GM23338 (cell line): ENCODE results near the gene DZIP1. TPM values are rescaled to one million over a fixed set of nuclear protein-coding genes. Genes with fewer than 3 reads are reported as not detected.

Source experiments
- ATAC-seq: fragments of 200-7000 bp; cut with Tn5 transposase; 3 replicates; pipeline ENCODE4 v1.9.1; 2020
- DNase-seq: peaks from one replicate; pipeline ENCODE4 v3.0.0-alpha.2; 2015; ENCODE audit warnings: low spot score
- H2AFZ ChIP-seq: fragments of 200-600 bp; sonication (generic); 2 replicates; pipeline ENCODE4 v1.8.0; 2016; ENCODE audit warnings: antibody characterized with exemption, mild to moderate bottlenecking, moderate library complexity
- H3F3A ChIP-seq: fragments of 200-600 bp; sonication (generic); replicated peaks from 2 replicates; pipeline ENCODE4 v1.8.0; 2017; ENCODE audit warnings: antibody characterized with exemption, mixed run types, low read depth
- H3K27ac ChIP-seq: fragments of 200-600 bp; sonication (generic); 2 replicates; pipeline ENCODE4 v1.6.1; 2016; ENCODE audit warnings: low read depth
- H3K27me3 ChIP-seq: fragments of 200-600 bp; sonication (generic); 2 replicates; pipeline ENCODE4 v1.8.0; 2016; ENCODE audit warnings: mild to moderate bottlenecking, mixed run types, moderate library complexity; ENCODE audit not compliant: insufficient read depth
- H3K36me3 ChIP-seq: fragments of 200-600 bp; sonication (generic); 2 replicates; pipeline ENCODE4 v1.8.0; 2016; ENCODE audit warnings: mild to moderate bottlenecking; ENCODE audit not compliant: insufficient read depth
- H3K4me1 ChIP-seq: fragments of 200-600 bp; sonication (generic); 2 replicates; pipeline ENCODE4 v1.8.0; 2016; ENCODE audit warnings: mild to moderate bottlenecking, moderate library complexity; ENCODE audit not compliant: insufficient read depth
- H3K4me2 ChIP-seq: fragments of 200-600 bp; sonication (generic); 2 replicates; pipeline ENCODE4 v1.7.1; 2017; ENCODE audit warnings: mixed run types
- H3K4me3 ChIP-seq: fragments of 200-600 bp; sonication (generic); 2 replicates; pipeline ENCODE4 v1.6.1; 2016; ENCODE audit warnings: mixed run types
- H3K79me2 ChIP-seq: fragments of 200-600 bp; sonication (generic); replicated peaks from 2 replicates; pipeline ENCODE4 v1.8.0; 2017; ENCODE audit warnings: mild to moderate bottlenecking; ENCODE audit not compliant: insufficient read depth
- H3K9me2 ChIP-seq: fragments of 200-600 bp; sonication (generic); 2 replicates; pipeline ENCODE4 v1.8.0; 2017; ENCODE audit not compliant: insufficient read depth
- H4K20me1 ChIP-seq: fragments of 200-600 bp; sonication (generic); replicated peaks from 2 replicates; pipeline ENCODE4 v1.8.0; 2017; ENCODE audit warnings: mild to moderate bottlenecking; ENCODE audit not compliant: insufficient read depth
- H3K27ac Mint-ChIP-seq: 2 replicates; pipeline ENCODE4 v1.8.0; 2020; ENCODE audit warnings: inconsistent platforms, mild to moderate bottlenecking, moderate library complexity, mixed read lengths
- H3K27me3 Mint-ChIP-seq: 3 replicates; pipeline ENCODE4 v1.8.0; 2022; ENCODE audit warnings: low read depth, mild to moderate bottlenecking, moderate library complexity, mixed read lengths, inconsistent platforms; ENCODE audit not compliant: insufficient read depth, poor library complexity
- H3K36me3 Mint-ChIP-seq: 3 replicates; pipeline ENCODE4 v1.8.0; 2021; ENCODE audit warnings: low read depth, mild to moderate bottlenecking, inconsistent platforms, moderate library complexity, mixed read lengths
- H3K4me1 Mint-ChIP-seq: 3 replicates; pipeline ENCODE4 v1.8.0; 2020; ENCODE audit warnings: mild to moderate bottlenecking, inconsistent platforms, mixed read lengths
- H3K4me3 Mint-ChIP-seq: 3 replicates; pipeline ENCODE4 v1.8.0; 2021; ENCODE audit warnings: moderate library complexity, mild to moderate bottlenecking, inconsistent platforms, mixed read lengths
- H3K9me3 Mint-ChIP-seq: 3 replicates; pipeline ENCODE4 v1.8.0; 2020; ENCODE audit warnings: moderate library complexity, mild to moderate bottlenecking, inconsistent platforms, mixed read lengths
- CREB1 ChIP-seq: fragments of 250-450 bp; sonication (Bioruptor Pico); IDR thresholded peaks from 2 replicates; pipeline ENCODE4 v1.5.0; 2020; ENCODE audit warnings: low read depth, mild to moderate bottlenecking, moderate library complexity
- CTCF ChIP-seq, 2 experiments: fragments of 200-600 bp in 1 of 2; sonication (generic) in 1 of 2; conservative IDR thresholded peaks; 2 replicates each; pipeline versions ENCODE4 v1.5.1 to v1.6.1; 2016 to 2017; ENCODE audit warnings: antibody characterized with exemption in 2 of 2, low read depth in 2 of 2, mild to moderate bottlenecking in 2 of 2, moderate library complexity in 1 of 2
- ETS1 ChIP-seq: IDR thresholded peaks from 2 replicates; pipeline ENCODE4 v1.6.1; 2016; ENCODE audit warnings: antibody characterized with exemption
- EZH2 ChIP-seq: fragments of 200-600 bp; sonication (generic); IDR thresholded peaks from one replicate; pipeline ENCODE4 v1.8.0; 2017; ENCODE audit warnings: antibody characterized with exemption, mild to moderate bottlenecking, low read depth; ENCODE audit not compliant: unreplicated experiment
- EZH2phosphoT487 ChIP-seq: fragments of 200-600 bp; sonication (generic); IDR thresholded peaks from one replicate; pipeline ENCODE4 v1.8.1; 2018; ENCODE audit warnings: antibody characterized with exemption; ENCODE audit not compliant: unreplicated experiment
- JUNB ChIP-seq: IDR thresholded peaks from one replicate; pipeline ENCODE4 v1.6.1; 2016; ENCODE audit warnings: antibody characterized with exemption; ENCODE audit not compliant: unreplicated experiment
- NANOG ChIP-seq: IDR thresholded peaks from 2 replicates; pipeline ENCODE4 v1.6.1; 2016; ENCODE audit warnings: antibody characterized with exemption, borderline replicate concordance
- POLR2AphosphoS5 ChIP-seq: IDR thresholded peaks from 2 replicates; pipeline ENCODE4 v1.6.1; 2016; ENCODE audit warnings: antibody characterized with exemption, low read depth
- ZNF114 ChIP-seq: fragments of 250-450 bp; sonication (Bioruptor Pico); IDR thresholded peaks from 2 replicates; pipeline ENCODE4 v1.5.0; 2020; ENCODE audit warnings: mild to moderate bottlenecking, moderate library complexity
- ZNF331 ChIP-seq: fragments of 250-450 bp; sonication (Bioruptor Pico); IDR thresholded peaks from 2 replicates; pipeline ENCODE4 v1.5.0; 2020; ENCODE audit warnings: low read depth, mild to moderate bottlenecking, moderate library complexity
- polyA plus RNA-seq: library from polyadenylated mRNA; unstranded; fragments of >200 nt; fragmentation: Nextera tagmentation; extraction: Ambion mirVana; gene quantifications from 2 replicates; pipeline ENCODE4 v1.2.1, GENCODE V29; 2016
- total RNA-seq: library from RNA; depleted of rRNA; stranded (reverse); fragments of >200 nt; shearing (Covaris generic); gene quantifications from 2 replicates; pipeline ENCODE4 v1.2.3, GENCODE V29; 2014

Gene DZIP1
- total and polyA plus RNA-seq, 2 experiments from 2014 or later, result 10.6 to 24.2 TPM

DNA sequence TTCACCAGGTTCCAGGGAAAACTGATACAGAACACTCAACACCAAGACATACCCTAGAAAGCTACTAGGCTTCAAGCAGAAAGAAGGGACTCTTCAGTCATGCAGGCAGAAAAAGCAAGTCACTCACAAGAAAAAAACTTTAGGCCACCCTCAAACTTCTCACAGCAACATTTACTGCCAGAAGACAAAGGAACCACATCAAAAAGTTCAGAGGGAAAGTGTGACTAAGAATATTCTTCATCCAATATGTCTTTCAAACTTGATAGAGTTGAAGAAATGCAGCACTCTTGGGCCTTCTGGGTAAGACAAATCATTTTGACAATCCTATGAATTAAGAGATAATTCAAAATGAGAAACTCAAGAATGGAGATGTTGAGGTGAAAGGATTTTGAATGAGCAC lies 7.7 kb downstream of the DZIP1 start:
- Histone ChIP-seq H3F3A (no peaks in the 10 kb centered on the region), H2AFZ (no peak overlapping the region), H3K36me3 (peaks cover 4% of the 10 kb centered on the region), H3K4me2 (no peak overlapping the region), H3K4me1 (peaks cover 6% of the 10 kb centered on the region), H4K20me1 (no peaks in the 10 kb centered on the region; the same call in 1 of the 2 replicates), H3K9me2 (no peaks in the 10 kb centered on the region), H3K27ac (no peak overlapping the region), H3K4me3 (no peak overlapping the region), H3K27me3 (0 out of 2 replicates have a peak, but pooled peaks cover 5% of the 10 kb centered on the region), H3K79me2 (no peaks in the 10 kb centered on the region)
- Mint-ChIP-seq H3K36me3 (peaks cover 48% of the 10 kb centered on the region), H3K9me3 (no peaks in the 10 kb centered on the region), H3K27me3 (peaks cover 6% of the 10 kb centered on the region), H3K4me1 (peaks cover 9% of the 10 kb centered on the region), H3K27ac (no peak overlapping the region), H3K4me3 (no peak overlapping the region)
- ATAC-seq (no peak), DNase-seq (no peak)
- TF ChIP-seq ZNF114 (no peak), NANOG (no peak), POLR2AphosphoS5 (no peak), CREB1 (CRISPR knock-in tag) (no peak), CTCF (conservative IDR thresholded peaks at IDR 0.05; ENCODE audit: low read depth in 2 of 2) (no peak), ZNF331 (no peak), ETS1 (no peak), EZH2 (no peak), EZH2phosphoT487 (no peak), JUNB (no peak)

GRCh38 chr13:95630593-95630992 lies 13.9 kb downstream of the DZIP1 start:
- H3K9me2 ChIP-seq, result no peaks in the 10 kb centered on the region
- H3K27ac Mint-ChIP-seq, result no peak overlapping the region
- H3K36me3 ChIP-seq, result peaks cover 8% of the 10 kb centered on the region
- peaks cover 5% of the 10 kb centered on the region for H3K27me3 Mint-ChIP-seq
- no peak overlapping the region for H3K4me3 ChIP-seq
- no peak overlapping the region for H3K4me2 ChIP-seq
- peaks cover 64% of the 10 kb centered on the region for H3K36me3 Mint-ChIP-seq
- H2AFZ ChIP-seq, result no peak overlapping the region
- H3K27ac ChIP-seq, result no peak overlapping the region
- H3K4me1 Mint-ChIP-seq, result no peaks in the 10 kb centered on the region
- no peaks in the 10 kb centered on the region for H3F3A ChIP-seq
- no peaks in the 10 kb centered on the region for H3K9me3 Mint-ChIP-seq
- H3K27me3 ChIP-seq, result no peaks in the 10 kb centered on the region
- DNase-seq (no peak), ATAC-seq (no peak)
- H3K4me3 Mint-ChIP-seq, result no peak overlapping the region
- H3K4me1 ChIP-seq, result no peaks in the 10 kb centered on the region
- TF ChIP-seq POLR2AphosphoS5 (no peak), CREB1 (CRISPR knock-in tag) (no peak), ZNF114 (no peak), EZH2 (no peak), JUNB (no peak), CTCF (conservative IDR thresholded peaks at IDR 0.05; ENCODE audit: low read depth in 2 of 2) (no peak)
- H4K20me1 ChIP-seq, result no peaks in the 10 kb centered on the region
- H3K79me2 ChIP-seq, result no peaks in the 10 kb centered on the region
